GM21515 (cell line): Measurements from ENCODE around the gene KCNMB1.

Experiments used
- ATAC-seq: cut with Tn5 transposase; IDR thresholded peaks from one replicate; pipeline ENCODE4 v1.9.1; 2021; ENCODE audit not compliant: unreplicated experiment

KCNMB1 gene

GRCh38 chr5:170388818-170389549, at the start of gene KCNMB1:
Gene KCNMB1, minus strand, starts transcription at chr5:170389367. Its CDS starts 3,920 bp downstream, at chr5:170385447.
- no peak for ATAC-seq

GRCh38 chr5:170438581-170438980, 49.4 kb upstream of the KCNMB1 start:
- ATAC-seq, result no peak

GRCh38 chr5:170437621-170438375, 48.6 kb upstream of the KCNMB1 start:
- ATAC-seq, result no peak

- ATAC-seq, result no peak
These were observed 47.2 kb upstream of the KCNMB1 start for GRCh38 chr5:170436335-170436734.

GRCh38 chr5:170434966-170435605, 45.9 kb upstream of the KCNMB1 start:
- peak; percentile 83 for ATAC-seq

GRCh38 chr5:170432669-170433068, 43.5 kb upstream of the KCNMB1 start:
- no peak for ATAC-seq

GRCh38 chr5:170431571-170431970, 42.4 kb upstream of the KCNMB1 start:
- ATAC-seq, result no peak

GRCh38 chr5:170430866-170431437, 41.8 kb upstream of the KCNMB1 start:
- no peak for ATAC-seq

- no peak for ATAC-seq
These were observed 41.1 kb upstream of the KCNMB1 start for GRCh38 chr5:170430256-170430655.

GRCh38 chr5:170429014-170429413, 39.8 kb upstream of the KCNMB1 start:
- no peak for ATAC-seq

GRCh38 chr5:170427672-170428236, 38.6 kb upstream of the KCNMB1 start:
- ATAC-seq, result no peak

- ATAC-seq, result no peak
These were observed 37.6 kb upstream of the KCNMB1 start for GRCh38 chr5:170426786-170427185.

GRCh38 chr5:170426149-170426767, 37.1 kb upstream of the KCNMB1 start:
- ATAC-seq, result no peak

GRCh38 chr5:170425731-170426130, 36.6 kb upstream of the KCNMB1 start:
- ATAC-seq, result no peak

- no peak for ATAC-seq
These were observed 35.5 kb upstream of the KCNMB1 start for GRCh38 chr5:170424629-170425028.

- no peak for ATAC-seq
These were observed 34.5 kb upstream of the KCNMB1 start for GRCh38 chr5:170423692-170424091.

- no peak for ATAC-seq
These were observed 32.7 kb upstream of the KCNMB1 start for GRCh38 chr5:170421826-170422225.

- ATAC-seq, result peak; percentile 54
These were observed 31.7 kb upstream of the KCNMB1 start for GRCh38 chr5:170420806-170421412.

- ATAC-seq, result no peak
These were observed 30.5 kb upstream of the KCNMB1 start for GRCh38 chr5:170419643-170420042.

- no peak for ATAC-seq
These were observed 29.6 kb upstream of the KCNMB1 start for GRCh38 chr5:170418736-170419135.
